HepG2 (cell line): ENCODE data around the gene LAP3. TPM values are rescaled to one million over a fixed set of nuclear protein-coding genes. Genes with fewer than 3 reads are reported as not detected.

ENCODE experiments used
- AGO1 ChIP-seq: fragments of 200-400 bp; formaldehyde crosslinking; IDR thresholded peaks from 2 replicates; pipeline ENCODE4 v1.6.1; 2017; ENCODE audit warnings: mild to moderate bottlenecking, low read depth, low read length, moderate library complexity; ENCODE audit not compliant: poor library complexity, severe bottlenecking
- EP300 ChIP-seq, 3 experiments: sonication (generic) in 1 of 3; formaldehyde crosslinking in 1 of 3; IDR thresholded peaks; 2 replicates each; pipeline versions ENCODE4 v1.5.1 to v1.6.1; 2011 to 2020; ENCODE audit warnings: low read depth in 2 of 3, low read length in 2 of 3, borderline replicate concordance in 1 of 3, improper control_type of control experiment in 1 of 3, mild to moderate bottlenecking in 1 of 3, missing genetic modification reagents in 1 of 3, moderate library complexity in 1 of 3
- ESRRA ChIP-seq: sonication (generic); formaldehyde crosslinking; IDR thresholded peaks from 2 replicates; pipeline ENCODE4 v1.5.1; 2020; ENCODE audit warnings: mild to moderate bottlenecking, low read depth, missing genetic modification reagents
- KLF11 ChIP-seq: IDR thresholded peaks from 2 replicates; pipeline ENCODE4 v1.6.1; 2016; ENCODE audit warnings: missing compliant biosample characterization
- PAXIP1 ChIP-seq: sonication (generic); formaldehyde crosslinking; conservative IDR thresholded peaks from 2 replicates; pipeline ENCODE4 v1.4.0; 2020; ENCODE audit warnings: mild to moderate bottlenecking, missing genetic modification reagents, moderate library complexity
- POGK ChIP-seq: sonication (generic); formaldehyde crosslinking; conservative IDR thresholded peaks from 2 replicates; pipeline ENCODE4 v1.8.0; 2022; ENCODE audit warnings: mild to moderate bottlenecking, moderate library complexity, missing genetic modification reagents
- POLR2AphosphoS5 ChIP-seq: IDR thresholded peaks from 2 replicates; pipeline ENCODE4 v1.6.1; 2012; ENCODE audit warnings: low read depth, low read length
- POLR2G ChIP-seq: fragments of 200-400 bp; formaldehyde crosslinking; IDR thresholded peaks from 2 replicates; pipeline ENCODE4 v1.6.1; 2018; ENCODE audit warnings: mild to moderate bottlenecking, low read depth, low read length, moderate library complexity
- RFX1 ChIP-seq: fragments of 450-650 bp; IDR thresholded peaks from 2 replicates; pipeline ENCODE4 v1.6.1; 2017
- STAT6 ChIP-seq: sonication (generic); formaldehyde crosslinking; IDR thresholded peaks from 2 replicates; pipeline ENCODE4 v1.4.0; 2020; ENCODE audit warnings: missing genetic modification reagents, mild to moderate bottlenecking, borderline replicate concordance
- TCF12 ChIP-seq, 2 experiments: fragments of 450-650 bp in 1 of 2; sonication (generic) in 1 of 2; formaldehyde crosslinking in 1 of 2; IDR thresholded peaks; 2 replicates each; pipeline versions ENCODE4 v1.6.1 to v1.8.0; 2017 to 2022; ENCODE audit warnings: antibody characterized with exemption in 1 of 2, mild to moderate bottlenecking in 1 of 2, missing genetic modification reagents in 1 of 2, moderate library complexity in 1 of 2
- ZNF232 ChIP-seq: sonication (generic); formaldehyde crosslinking; IDR thresholded peaks from 2 replicates; pipeline ENCODE4 v1.4.0; 2020; ENCODE audit warnings: missing genetic modification reagents, borderline replicate concordance
- ZNF326 ChIP-seq: sonication (generic); formaldehyde crosslinking; IDR thresholded peaks from 2 replicates; pipeline ENCODE4 v1.4.0; 2020; ENCODE audit warnings: missing genetic modification reagents, borderline replicate concordance
- ZNF75D ChIP-seq: sonication (generic); formaldehyde crosslinking; IDR thresholded peaks from 2 replicates; pipeline ENCODE4 v1.8.1; 2023; ENCODE audit warnings: missing genetic modification reagents, mild to moderate bottlenecking, borderline replicate concordance
- polyA plus RNA-seq, 8 experiments: library from polyadenylated mRNA; depleted of rRNA in 3 of 8; stranded (reverse) in 7 of 8; unstranded in 1 of 8; fragments of >200 nt; fragmentation: Illumina TruSeq in 4 of 8; extraction: Trizol in 4 of 8; gene quantifications; 2 replicates each; pipeline versions ENCODE4 v1.2.1 to v1.2.3, GENCODE V29; 2011 to 2016; ENCODE audit warnings: low read depth in 4 of 8, missing spikeins in 1 of 8, mixed read lengths in 1 of 8; ENCODE audit not compliant: insufficient read depth in 1 of 8
- total RNA-seq, 5 experiments: library from RNA; depleted of rRNA; stranded (reverse); fragments of >200 nt; fragmentation: Illumina TruSeq; extraction: Trizol; gene quantifications; 2 replicates each; pipeline ENCODE4 v1.2.3, GENCODE V29; 2016; ENCODE audit warnings: low read depth in 1 of 5
- TF ChIP-seq, protein P1 (sequence below): sonication (generic); formaldehyde crosslinking; IDR thresholded peaks from 2 replicates; pipeline ENCODE4 v1.5.0; 2020; ENCODE audit warnings: missing genetic modification reagents
- TF ChIP-seq, protein P2 (sequence below): sonication (generic); formaldehyde crosslinking; IDR thresholded peaks from 2 replicates; pipeline ENCODE4 v1.4.0; 2020; ENCODE audit warnings: missing genetic modification reagents

Gene LAP3
- total and polyA plus RNA-seq, 2 of the 13 experiments (the other 11 are each of a cell fraction or from before 2014, with no cell fraction given): 106 to 125 TPM

DNA sequence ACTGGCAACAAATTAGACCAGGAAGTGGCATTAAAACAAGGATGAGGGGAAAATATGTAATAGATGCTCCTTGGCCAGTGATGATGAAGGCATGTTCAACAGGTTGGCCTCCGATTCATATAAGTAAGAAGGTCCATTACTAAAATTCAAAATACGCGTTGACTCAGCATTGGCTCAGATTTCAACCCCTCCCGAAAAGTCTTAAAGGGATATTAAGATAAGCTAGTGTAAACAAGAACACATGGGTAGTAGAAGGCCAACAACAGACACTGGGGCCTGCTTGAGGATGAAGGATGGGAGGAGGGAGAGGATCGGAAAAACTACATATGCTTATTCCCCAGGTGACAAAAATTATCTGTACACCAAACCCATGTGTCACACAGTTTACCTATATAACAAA lies 19.1 kb upstream of the LAP3 start (continued):
- no peak for TF ChIP-seq POLR2G
- TF ChIP-seq AGO1: no peak
- no peak for TF ChIP-seq TCF12 (IDR thresholded peaks at IDR 0.05)
- no peak for TF ChIP-seq TCF12 (CRISPR knock-in tag; IDR thresholded peaks at IDR 0.05)
- peak in 1 of 2 experiments; percentile 50; a peak in 1 of 4 replicates for TF ChIP-seq EP300 (IDR thresholded peaks at IDR 0.05; ENCODE audit: low read depth in 2 of 2, low read length in 2 of 2)
- TF ChIP-seq EP300 (CRISPR knock-in tag; IDR thresholded peaks at IDR 0.05; ENCODE audit: borderline replicate concordance): no peak
- TF ChIP-seq ESRRA (CRISPR knock-in tag): no peak
- no peak for TF ChIP-seq ZNF75D (CRISPR knock-in tag)
- TF ChIP-seq ZNF232 (CRISPR knock-in tag): no peak
- TF ChIP-seq, protein P1, sequence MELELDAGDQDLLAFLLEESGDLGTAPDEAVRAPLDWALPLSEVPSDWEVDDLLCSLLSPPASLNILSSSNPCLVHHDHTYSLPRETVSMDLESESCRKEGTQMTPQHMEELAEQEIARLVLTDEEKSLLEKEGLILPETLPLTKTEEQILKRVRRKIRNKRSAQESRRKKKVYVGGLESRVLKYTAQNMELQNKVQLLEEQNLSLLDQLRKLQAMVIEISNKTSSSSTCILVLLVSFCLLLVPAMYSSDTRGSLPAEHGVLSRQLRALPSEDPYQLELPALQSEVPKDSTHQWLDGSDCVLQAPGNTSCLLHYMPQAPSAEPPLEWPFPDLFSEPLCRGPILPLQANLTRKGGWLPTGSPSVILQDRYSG: no peak
- 0 out of 2 replicates have a peak, but pooled peaks have one; percentile 19 for TF ChIP-seq PAXIP1 (CRISPR knock-in tag)
- no peak for TF ChIP-seq POLR2AphosphoS5
- no peak for TF ChIP-seq ZNF326
- TF ChIP-seq RFX1: no peak
- TF ChIP-seq STAT6 (CRISPR knock-in tag): no peak
- TF ChIP-seq, protein P2, sequence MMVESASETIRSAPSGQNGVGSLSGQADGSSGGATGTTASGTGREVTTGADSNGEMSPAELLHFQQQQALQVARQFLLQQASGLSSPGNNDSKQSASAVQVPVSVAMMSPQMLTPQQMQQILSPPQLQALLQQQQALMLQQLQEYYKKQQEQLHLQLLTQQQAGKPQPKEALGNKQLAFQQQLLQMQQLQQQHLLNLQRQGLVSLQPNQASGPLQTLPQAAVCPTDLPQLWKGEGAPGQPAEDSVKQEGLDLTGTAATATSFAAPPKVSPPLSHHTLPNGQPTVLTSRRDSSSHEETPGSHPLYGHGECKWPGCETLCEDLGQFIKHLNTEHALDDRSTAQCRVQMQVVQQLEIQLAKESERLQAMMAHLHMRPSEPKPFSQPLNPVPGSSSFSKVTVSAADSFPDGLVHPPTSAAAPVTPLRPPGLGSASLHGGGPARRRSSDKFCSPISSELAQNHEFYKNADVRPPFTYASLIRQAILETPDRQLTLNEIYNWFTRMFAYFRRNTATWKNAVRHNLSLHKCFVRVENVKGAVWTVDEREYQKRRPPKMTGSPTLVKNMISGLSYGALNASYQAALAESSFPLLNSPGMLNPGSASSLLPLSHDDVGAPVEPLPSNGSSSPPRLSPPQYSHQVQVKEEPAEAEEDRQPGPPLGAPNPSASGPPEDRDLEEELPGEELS: peak; percentile 34; the same call in 1 of the 2 replicates
- TF ChIP-seq POGK (CRISPR knock-in tag): no peak
- no peak for TF ChIP-seq KLF11 (CRISPR knock-in tag)
